Ovary (tissue), 9 donors: ENCODE results near the gene KDF1. TPM values are rescaled to one million over a fixed set of nuclear protein-coding genes. Genes with fewer than 3 reads are reported as not detected.

Experiments used
- DNase-seq, 5 donors: peaks; one replicate each; pipeline ENCODE4 v3.0.0-alpha.2; 2019 to 2020
- H3K27ac ChIP-seq, 2 donors: fragments of 200-600 bp; one replicate each; pipeline versions ENCODE4 v1.5.1 to v1.8.0; 2019 to 2022
- H3K27me3 ChIP-seq: fragments of 200-600 bp; one replicate; pipeline ENCODE4 v1.8.0; 2022
- H3K36me3 ChIP-seq: fragments of 200-600 bp; sonication (generic); one replicate; pipeline ENCODE4 v1.5.1; 2019
- H3K4me1 ChIP-seq: one replicate; pipeline ENCODE4 v1.8.1; 2013; ENCODE audit warnings: mild to moderate bottlenecking, moderate library complexity; ENCODE audit not compliant: insufficient read depth
- H3K4me3 ChIP-seq: fragments of 200-600 bp; sonication (generic); one replicate; pipeline ENCODE4 v1.5.1; 2017
- H3K9me3 ChIP-seq, 2 donors: fragments of 200-600 bp in 1 of 2; sonication (generic) in 1 of 2; one replicate each; pipeline versions ENCODE4 v1.5.1 to v1.8.1; 2013 to 2019; ENCODE audit warnings: mild to moderate bottlenecking in 1 of 2, moderate library complexity in 1 of 2
- EP300 ChIP-seq: sonication (generic); formaldehyde crosslinking; IDR thresholded peaks from one replicate; pipeline ENCODE4 v1.6.1; 2017; ENCODE audit warnings: antibody characterized with exemption
- POLR2A ChIP-seq: fragments of 450-650 bp; IDR thresholded peaks from one replicate; pipeline ENCODE4 v1.6.1; 2017; ENCODE audit warnings: antibody characterized with exemption, mild to moderate bottlenecking, moderate library complexity
- WGBS, 3 donors: extraction: QIAGEN DNeasy Blood & Tissue Kit in 1 of 3; methylation state at CpG; one replicate each; pipeline versions ENCODE4 v1.1.5 to v1.1.7; 2013 to 2017; 5-methylcytosine and 5-hydroxymethylcytosine counted together
- intact Hi-C, 4 donors: fragments of 100-400 bp; cut with DNase I; formaldehyde crosslinking; loops; one replicate each; pipeline versions ENCODE4 v1.11.0 to v1.15.1; 2022 to 2023
- polyA plus RNA-seq, 2 donors: library from polyadenylated mRNA; stranded (reverse); fragments of 200-250 nt in 1 of 2; fragments of 350-450 nt in 1 of 2; fragmentation: Illumina TruSeq in 1 of 2; extraction: RNeasy Lipid Tissue Mini Kit (QIAGEN cat#74804) in 1 of 2; gene quantifications; one replicate each; pipeline ENCODE4 v1.2.3, GENCODE V29; 2013 to 2014
- total RNA-seq, 7 donors: library from RNA; depleted of rRNA in 2 of 7; stranded (reverse); fragments of >200 nt in 2 of 7; fragmentation: NEBNext Ultra II Directional in 3 of 7; extraction: Animal tissue kit (Norgen Biotek cat#: 25700) in 3 of 7; gene quantifications; one replicate each; pipeline versions ENCODE4 v1.1.0 to v1.2.4, GENCODE V29; 2016 to 2023
- TF ChIP-seq, protein P1 (sequence below), 3 donors: fragments of 450-650 bp in 2 of 3; fragments of 200-600 bp in 1 of 3; IDR thresholded peaks; one replicate each; pipeline versions ENCODE4 v1.5.1 to v1.8.0; 2016 to 2022; ENCODE audit warnings: antibody characterized with exemption in 3 of 3, mild to moderate bottlenecking in 1 of 3
- donor health status: DM: no; HTN: no; CAD: no; lungs with moderate emphysema.
- donor health status: DM: no; HTN: no; CAD: no.
- donor health status: Bipolar disorder and iron deficiency.
- donor health status: DM: yes; HTN: yes; CAD: no.
- donor health status: DM: no; HTN: no; CAD: no.
- donor health status: DM: yes; HTN: yes; CAD: no.

The KDF1 gene
- total and polyA plus RNA-seq, 9 donors, result 0.08 to 11.0 (median 0.60) TPM; not detected in 4

DNA sequence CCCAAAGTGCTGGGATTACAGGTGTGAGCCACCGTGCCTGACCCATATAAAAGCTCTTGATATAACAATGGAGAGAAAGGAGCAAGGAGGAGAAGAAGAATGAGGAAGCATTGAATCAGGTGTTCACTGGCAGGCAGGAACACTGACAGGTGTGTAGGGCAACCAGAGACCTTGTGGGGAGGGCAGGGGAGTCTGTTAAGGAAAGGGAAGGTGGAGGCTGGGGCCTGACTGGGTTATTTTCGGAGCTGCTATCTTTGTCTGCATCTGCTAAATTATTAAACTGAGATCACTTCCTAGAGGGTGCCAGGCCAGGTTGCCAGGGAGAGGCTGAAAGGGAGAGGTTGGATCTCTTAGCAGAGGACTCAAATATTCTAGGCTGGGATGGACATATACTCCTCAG, 26.4 kb upstream of the KDF1 start:
- Histone ChIP-seq H3K4me1 (no peaks in the 10 kb centered on the region), H3K36me3 (no peaks in the 10 kb centered on the region), H3K4me3 (no peak overlapping the region), H3K27me3 (no peaks in the 10 kb centered on the region), H3K9me3 (no peaks in the 10 kb centered on the region), H3K27ac (no peak overlapping the region)
- 62 to 74% (median 72%) methylated on average over 2 of the region's 2 CpGs for WGBS, 3 donors
- DNase-seq, result no peak
- no peak for TF ChIP-seq EP300
- TF ChIP-seq, protein P1, sequence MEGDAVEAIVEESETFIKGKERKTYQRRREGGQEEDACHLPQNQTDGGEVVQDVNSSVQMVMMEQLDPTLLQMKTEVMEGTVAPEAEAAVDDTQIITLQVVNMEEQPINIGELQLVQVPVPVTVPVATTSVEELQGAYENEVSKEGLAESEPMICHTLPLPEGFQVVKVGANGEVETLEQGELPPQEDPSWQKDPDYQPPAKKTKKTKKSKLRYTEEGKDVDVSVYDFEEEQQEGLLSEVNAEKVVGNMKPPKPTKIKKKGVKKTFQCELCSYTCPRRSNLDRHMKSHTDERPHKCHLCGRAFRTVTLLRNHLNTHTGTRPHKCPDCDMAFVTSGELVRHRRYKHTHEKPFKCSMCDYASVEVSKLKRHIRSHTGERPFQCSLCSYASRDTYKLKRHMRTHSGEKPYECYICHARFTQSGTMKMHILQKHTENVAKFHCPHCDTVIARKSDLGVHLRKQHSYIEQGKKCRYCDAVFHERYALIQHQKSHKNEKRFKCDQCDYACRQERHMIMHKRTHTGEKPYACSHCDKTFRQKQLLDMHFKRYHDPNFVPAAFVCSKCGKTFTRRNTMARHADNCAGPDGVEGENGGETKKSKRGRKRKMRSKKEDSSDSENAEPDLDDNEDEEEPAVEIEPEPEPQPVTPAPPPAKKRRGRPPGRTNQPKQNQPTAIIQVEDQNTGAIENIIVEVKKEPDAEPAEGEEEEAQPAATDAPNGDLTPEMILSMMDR (IDR thresholded peaks at IDR 0.05), result no peak
- no peak for TF ChIP-seq POLR2A
- intact Hi-C loops, result no loop called here

- intact Hi-C loops, result no loop called here
- H3K4me3 ChIP-seq, result no peak overlapping the region
- H3K36me3 ChIP-seq, result no peaks in the 10 kb centered on the region
- no peak for TF ChIP-seq POLR2A
- no peak for TF ChIP-seq EP300
- TF ChIP-seq, protein P1 (IDR thresholded peaks at IDR 0.05), result no peak
- no peaks in the 10 kb centered on the region for H3K9me3 ChIP-seq
- H3K27me3 ChIP-seq, result no peaks in the 10 kb centered on the region
- no peak for DNase-seq
- no peak overlapping the region for H3K27ac ChIP-seq
- no peaks in the 10 kb centered on the region for H3K4me1 ChIP-seq
- 70 to 75% (median 70%) methylated on average over 8 of the region's 8 CpGs for WGBS, 3 donors
Observed at GRCh38 chr1:26984291-26984690, 24.0 kb upstream of the KDF1 start.

DNA sequence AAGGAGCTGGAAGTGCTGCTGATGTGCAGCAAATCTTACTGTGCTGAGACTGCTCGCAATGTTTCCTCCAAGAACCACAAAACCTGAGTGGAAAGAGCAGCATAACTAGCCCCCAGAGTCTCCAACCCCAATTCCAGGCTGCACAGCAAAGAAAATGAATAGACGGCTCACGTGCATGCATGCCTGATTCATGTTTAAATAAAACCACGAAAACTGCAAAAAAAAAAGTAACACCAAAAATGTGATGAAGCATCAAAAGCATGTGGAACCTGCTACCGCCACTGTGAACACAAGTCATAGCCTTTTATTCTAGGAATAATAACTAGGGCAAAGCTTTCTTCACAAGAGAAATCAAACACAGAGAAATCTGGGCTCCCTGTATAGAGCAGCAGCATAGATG, 23.6 kb upstream of the KDF1 start:
- intact Hi-C loops, result no loop called here
- Histone ChIP-seq H3K27me3 (no peaks in the 10 kb centered on the region), H3K36me3 (no peaks in the 10 kb centered on the region), H3K9me3 (no peaks in the 10 kb centered on the region), H3K4me3 (no peak overlapping the region), H3K4me1 (no peaks in the 10 kb centered on the region), H3K27ac (no peak overlapping the region)
- WGBS, 3 donors, result 35 to 58% (median 37%) methylated on average over 5 of the region's 5 CpGs
- TF ChIP-seq EP300 (no peak), POLR2A (no peak)
- TF ChIP-seq, protein P1 (IDR thresholded peaks at IDR 0.05), result no peak
- no peak for DNase-seq

- WGBS, 3 donors, result 57 to 62% (median 60%) methylated on average over 3 of the region's 3 CpGs
Observed at GRCh38 chr1:26981146-26981846, 21.0 kb upstream of the KDF1 start.

More at GRCh38 chr1:26981146-26981846, 21.0 kb upstream of the KDF1 start:
- Histone ChIP-seq H3K27ac (no peak overlapping the region), H3K36me3 (no peaks in the 10 kb centered on the region), H3K9me3 (no peaks in the 10 kb centered on the region), H3K27me3 (no peaks in the 10 kb centered on the region), H3K4me1 (no peaks in the 10 kb centered on the region), H3K4me3 (no peak overlapping the region)
- TF ChIP-seq POLR2A, result no peak
- TF ChIP-seq, protein P1 (IDR thresholded peaks at IDR 0.05), result no peak
- no peak for TF ChIP-seq EP300
- intact Hi-C loops, result no loop called here
- DNase-seq, result no peak
